HFFc6 (cell line): ENCODE results near the gene ACSS2. TPM values are rescaled to one million over a fixed set of nuclear protein-coding genes. Genes with fewer than 3 reads are reported as not detected.

ENCODE experiments used
- DNase-seq: peaks from one replicate; pipeline ENCODE4 v3.0.0-alpha.2; 2018
- H3K27ac Mint-ChIP-seq: 2 replicates; pipeline ENCODE4 v1.8.0; 2020; ENCODE audit warnings: mild to moderate bottlenecking, mixed read lengths
- H3K27me3 Mint-ChIP-seq: 2 replicates; pipeline ENCODE4 v1.8.0; 2021; ENCODE audit warnings: mild to moderate bottlenecking, moderate library complexity, mixed read lengths; ENCODE audit not compliant: insufficient read depth
- H3K36me3 Mint-ChIP-seq: 2 replicates; pipeline ENCODE4 v1.8.0; 2021; ENCODE audit warnings: low read depth, mixed read lengths
- H3K4me1 Mint-ChIP-seq: 2 replicates; pipeline ENCODE4 v1.8.0; 2020; ENCODE audit warnings: low read depth, mixed read lengths
- H3K4me3 Mint-ChIP-seq: 2 replicates; pipeline ENCODE4 v1.8.0; 2020; ENCODE audit warnings: mild to moderate bottlenecking, moderate library complexity, mixed read lengths
- H3K9me3 Mint-ChIP-seq: 2 replicates; pipeline ENCODE4 v1.8.0; 2020; ENCODE audit warnings: mild to moderate bottlenecking, mixed read lengths
- CTCF ChIP-seq: fragments of 200-600 bp; sonication (generic); IDR thresholded peaks from 2 replicates; pipeline ENCODE4 v1.5.0; 2021; ENCODE audit warnings: antibody characterized with exemption, mild to moderate bottlenecking
- total RNA-seq, 6 experiments: library from RNA; stranded (reverse); fragmentation: NEBNext Ultra II Directional; extraction: Animal tissue kit (Norgen Biotek cat#: 25700); gene quantifications; 2 replicates in 1 of 6; 3 replicates in 5 of 6; pipeline ENCODE4 v1.2.3, GENCODE V29; 2021

The ACSS2 gene
- total RNA-seq, 6 experiments from 2014 or later, result 13.2 to 18.0 (median 15.5) TPM

GRCh38 chr20:34946661-34947060 is 70.2 kb downstream of the ACSS2 start:
- no peak for TF ChIP-seq CTCF
- Mint-ChIP-seq H3K36me3 (peaks cover 31% of the 10 kb centered on the region), H3K27me3 (peaks cover 2% of the 10 kb centered on the region; the same call in 1 of the 2 replicates), H3K9me3 (no peaks in the 10 kb centered on the region), H3K4me1 (peaks cover 45% of the 10 kb centered on the region), H3K4me3 (no peak overlapping the region), H3K27ac (peak overlapping the region; percentile 16; the same call in 1 of the 2 replicates)
- no peak for DNase-seq

GRCh38 chr20:34947336-34947735 is 70.9 kb downstream of the ACSS2 start:
- Mint-ChIP-seq H3K27ac (no peak overlapping the region), H3K4me1 (peaks cover 41% of the 10 kb centered on the region), H3K9me3 (no peaks in the 10 kb centered on the region), H3K36me3 (peaks cover 31% of the 10 kb centered on the region), H3K4me3 (no peak overlapping the region), H3K27me3 (peaks cover 2% of the 10 kb centered on the region; the same call in 1 of the 2 replicates)
- no peak for TF ChIP-seq CTCF
- DNase-seq, result no peak

- peak overlapping the region; percentile 36; the same call in 1 of the 2 replicates for H3K4me3 Mint-ChIP-seq
- H3K9me3 Mint-ChIP-seq, result no peaks in the 10 kb centered on the region
- H3K36me3 Mint-ChIP-seq, result peaks cover 26% of the 10 kb centered on the region
- peak; percentile 20; the same call in 1 of the 2 replicates for TF ChIP-seq CTCF
- H3K27me3 Mint-ChIP-seq, result peaks cover 2% of the 10 kb centered on the region; the same call in 1 of the 2 replicates
- peaks cover 47% of the 10 kb centered on the region for H3K4me1 Mint-ChIP-seq
- DNase-seq, result peak; percentile 76
- H3K27ac Mint-ChIP-seq, result peak overlapping the region; percentile 89
These were observed 71.6 kb downstream of the ACSS2 start for GRCh38 chr20:34948030-34948429.

- peaks cover 16% of the 10 kb centered on the region for H3K36me3 Mint-ChIP-seq
- H3K4me1 Mint-ChIP-seq, result peaks cover 48% of the 10 kb centered on the region
- no peak overlapping the region for H3K4me3 Mint-ChIP-seq
- no peak for TF ChIP-seq CTCF
- no peak for DNase-seq
- H3K27me3 Mint-ChIP-seq, result peaks cover 2% of the 10 kb centered on the region; the same call in 1 of the 2 replicates
- H3K27ac Mint-ChIP-seq, result peak overlapping the region; percentile 34; the same call in 1 of the 2 replicates
- H3K9me3 Mint-ChIP-seq, result no peaks in the 10 kb centered on the region
These were observed 72.7 kb downstream of the ACSS2 start for GRCh38 chr20:34949120-34949519.

GRCh38 chr20:34951252-34951651 is 74.8 kb downstream of the ACSS2 start:
- H3K4me1 Mint-ChIP-seq, result peaks cover 57% of the 10 kb centered on the region
- H3K27me3 Mint-ChIP-seq, result peaks cover under 1% of the 10 kb centered on the region; the same call in 1 of the 2 replicates
- no peak overlapping the region for H3K4me3 Mint-ChIP-seq
- no peak for DNase-seq
- H3K36me3 Mint-ChIP-seq, result peaks cover 10% of the 10 kb centered on the region
- no peak overlapping the region for H3K27ac Mint-ChIP-seq
- H3K9me3 Mint-ChIP-seq, result peaks cover under 1% of the 10 kb centered on the region; the same call in 1 of the 2 replicates
- TF ChIP-seq CTCF, result no peak
